ENCODE measurements around the gene GABRA5.

DNA sequence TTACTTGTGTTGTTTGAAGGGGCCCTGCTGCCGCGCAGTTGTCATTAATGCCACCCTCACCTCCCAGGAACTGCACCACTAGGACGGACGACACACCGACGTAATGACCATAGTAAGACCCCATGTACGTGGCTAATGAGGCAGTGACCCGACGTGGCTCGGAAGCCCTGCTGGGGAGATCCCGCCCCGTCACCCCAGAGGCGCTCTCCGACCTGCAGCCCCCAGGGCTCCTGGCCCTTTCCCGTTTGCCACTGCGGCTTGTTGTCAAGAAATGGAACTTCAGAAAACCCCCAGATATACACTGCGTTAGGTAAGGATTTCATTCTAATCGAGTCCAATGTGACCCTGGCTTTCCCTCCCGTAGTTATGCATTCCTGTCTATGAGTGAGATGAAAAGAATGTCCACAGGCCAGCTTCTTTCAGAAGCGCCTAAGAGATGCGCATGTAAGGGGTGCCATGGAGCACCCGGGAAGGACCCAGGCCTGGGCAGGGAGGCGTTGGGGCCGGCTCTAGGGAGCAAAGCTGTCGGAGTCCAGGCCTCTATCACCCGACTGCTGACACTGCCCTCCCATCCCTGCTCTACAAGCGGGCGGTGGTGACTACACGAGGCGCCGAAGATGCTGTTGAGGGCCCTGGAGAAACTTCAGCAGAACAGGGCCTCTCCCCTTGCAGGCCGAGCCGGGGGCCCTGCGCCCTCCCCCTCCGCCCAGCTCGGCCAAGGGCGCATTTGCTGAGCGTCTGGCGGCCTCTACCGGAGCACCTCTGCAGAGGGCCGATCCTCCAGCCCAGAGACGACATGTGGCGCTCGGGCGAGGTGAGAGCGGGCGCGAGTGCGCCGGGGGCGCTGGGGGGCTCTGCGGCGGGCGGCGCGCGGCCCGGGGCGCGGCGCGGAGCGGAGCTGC, at the start of gene GABRA5:
- TF ChIP-seq, protein P1, sequence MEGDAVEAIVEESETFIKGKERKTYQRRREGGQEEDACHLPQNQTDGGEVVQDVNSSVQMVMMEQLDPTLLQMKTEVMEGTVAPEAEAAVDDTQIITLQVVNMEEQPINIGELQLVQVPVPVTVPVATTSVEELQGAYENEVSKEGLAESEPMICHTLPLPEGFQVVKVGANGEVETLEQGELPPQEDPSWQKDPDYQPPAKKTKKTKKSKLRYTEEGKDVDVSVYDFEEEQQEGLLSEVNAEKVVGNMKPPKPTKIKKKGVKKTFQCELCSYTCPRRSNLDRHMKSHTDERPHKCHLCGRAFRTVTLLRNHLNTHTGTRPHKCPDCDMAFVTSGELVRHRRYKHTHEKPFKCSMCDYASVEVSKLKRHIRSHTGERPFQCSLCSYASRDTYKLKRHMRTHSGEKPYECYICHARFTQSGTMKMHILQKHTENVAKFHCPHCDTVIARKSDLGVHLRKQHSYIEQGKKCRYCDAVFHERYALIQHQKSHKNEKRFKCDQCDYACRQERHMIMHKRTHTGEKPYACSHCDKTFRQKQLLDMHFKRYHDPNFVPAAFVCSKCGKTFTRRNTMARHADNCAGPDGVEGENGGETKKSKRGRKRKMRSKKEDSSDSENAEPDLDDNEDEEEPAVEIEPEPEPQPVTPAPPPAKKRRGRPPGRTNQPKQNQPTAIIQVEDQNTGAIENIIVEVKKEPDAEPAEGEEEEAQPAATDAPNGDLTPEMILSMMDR (conservative IDR thresholded peaks at IDR 0.05; ENCODE audit: low read depth in 2 of 2) = peak; percentile 53 to 86
- TF ChIP-seq JUNB (IDR thresholded peaks at IDR 0.05; ENCODE audit: unreplicated experiment) (no peak), ZNF331 (CRISPR knock-in tag; IDR thresholded peaks at IDR 0.05; ENCODE audit: low read depth) (no peak), POLR2AphosphoS5 (IDR thresholded peaks at IDR 0.05; ENCODE audit: low read depth) (no peak), CREB1 (CRISPR knock-in tag; IDR thresholded peaks at IDR 0.05; ENCODE audit: low read depth) (no peak), ZNF114 (CRISPR knock-in tag; IDR thresholded peaks at IDR 0.05) (no peak), EZH2 (IDR thresholded peaks at IDR 0.05; ENCODE audit: low read depth, unreplicated experiment) (no peak)
- TF ChIP-seq, protein P2, sequence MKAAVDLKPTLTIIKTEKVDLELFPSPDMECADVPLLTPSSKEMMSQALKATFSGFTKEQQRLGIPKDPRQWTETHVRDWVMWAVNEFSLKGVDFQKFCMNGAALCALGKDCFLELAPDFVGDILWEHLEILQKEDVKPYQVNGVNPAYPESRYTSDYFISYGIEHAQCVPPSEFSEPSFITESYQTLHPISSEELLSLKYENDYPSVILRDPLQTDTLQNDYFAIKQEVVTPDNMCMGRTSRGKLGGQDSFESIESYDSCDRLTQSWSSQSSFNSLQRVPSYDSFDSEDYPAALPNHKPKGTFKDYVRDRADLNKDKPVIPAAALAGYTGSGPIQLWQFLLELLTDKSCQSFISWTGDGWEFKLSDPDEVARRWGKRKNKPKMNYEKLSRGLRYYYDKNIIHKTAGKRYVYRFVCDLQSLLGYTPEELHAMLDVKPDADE (IDR thresholded peaks at IDR 0.05) = no peak

Measured in GM23338 (cell line).